HG02852 (cell line): ENCODE results near the gene SLC17A7.

Source experiments
- ATAC-seq: cut with Tn5 transposase; IDR thresholded peaks from one replicate; pipeline ENCODE4 v1.9.1; 2021; ENCODE audit warnings: mild to moderate bottlenecking, moderate library complexity; ENCODE audit not compliant: unreplicated experiment

The SLC17A7 gene

GRCh38 chr19:49428547-49429451 is 12.5 kb downstream of the SLC17A7 start:
- ATAC-seq: no peak

- ATAC-seq: no peak
Measured at GRCh38 chr19:49427855-49428546, 13.3 kb downstream of the SLC17A7 start.

- ATAC-seq: no peak
Measured at GRCh38 chr19:49427339-49427738, 14.0 kb downstream of the SLC17A7 start.

GRCh38 chr19:49425922-49426592 is 15.3 kb downstream of the SLC17A7 start:
- no peak for ATAC-seq

- no peak for ATAC-seq
Measured at GRCh38 chr19:49425178-49425577, 16.1 kb downstream of the SLC17A7 start, which contains the start of gene GFY. Gene GFY, plus strand, starts transcription at chr19:49425388. Its CDS starts 1,043 bp downstream, at chr19:49426431.

GRCh38 chr19:49423985-49424303 is 17.4 kb downstream of the SLC17A7 start:
- ATAC-seq: no peak

DNA sequence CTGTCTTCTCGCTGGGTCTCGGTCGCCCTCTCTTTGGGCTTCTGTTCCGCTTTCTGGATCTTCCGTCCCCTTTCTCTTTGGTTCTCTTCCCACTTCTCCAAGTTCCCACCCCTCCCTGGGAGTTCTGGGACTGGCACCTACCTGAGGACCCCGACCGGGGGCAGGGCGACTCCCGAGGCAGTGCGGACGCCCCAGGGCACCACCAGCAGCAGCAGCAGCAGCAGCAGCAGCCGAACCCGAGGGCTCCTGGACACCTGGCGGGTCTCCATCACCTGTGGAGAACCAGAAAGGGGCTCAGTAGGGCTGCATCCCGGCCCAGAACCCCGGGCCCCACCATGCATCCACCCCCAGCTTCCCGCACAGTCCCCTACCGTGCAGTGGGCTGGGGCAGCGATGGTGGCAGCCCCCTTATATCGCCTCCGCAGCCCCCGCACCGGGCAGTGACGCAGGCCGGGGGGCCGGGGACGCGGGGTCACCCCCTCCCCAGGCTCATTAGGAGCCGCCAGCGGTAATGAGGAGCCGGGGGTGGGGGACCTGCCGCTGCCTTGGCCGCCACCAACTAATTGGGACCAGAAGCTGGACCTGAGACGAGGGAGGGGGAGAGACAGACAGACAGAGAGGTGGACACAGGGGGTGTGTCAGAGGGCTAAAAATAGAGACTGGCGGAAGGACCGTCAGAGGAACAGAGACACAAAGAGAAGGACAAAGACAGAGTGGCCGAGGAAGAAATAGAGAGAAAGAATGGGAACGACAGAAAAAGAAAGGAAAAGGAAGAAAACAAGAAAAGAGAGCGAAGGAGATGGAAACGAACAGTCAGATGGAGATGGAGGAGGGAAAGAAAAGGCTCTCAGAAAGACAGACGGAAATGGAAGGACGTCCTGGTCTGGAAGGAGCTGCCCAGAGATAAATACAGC is 18.0 kb downstream of the SLC17A7 start, which contains the start of gene PTH2:
TSS of gene PTH2 (minus strand) at position 371 of the 914 bp plus-strand sequence. CDS start at position 269, 102 bp downstream.
- no peak for ATAC-seq

GRCh38 chr19:49422407-49423070 is 18.8 kb downstream of the SLC17A7 start:
- ATAC-seq: no peak

GRCh38 chr19:49421878-49422202 is 19.5 kb downstream of the SLC17A7 start:
- no peak for ATAC-seq

DNA sequence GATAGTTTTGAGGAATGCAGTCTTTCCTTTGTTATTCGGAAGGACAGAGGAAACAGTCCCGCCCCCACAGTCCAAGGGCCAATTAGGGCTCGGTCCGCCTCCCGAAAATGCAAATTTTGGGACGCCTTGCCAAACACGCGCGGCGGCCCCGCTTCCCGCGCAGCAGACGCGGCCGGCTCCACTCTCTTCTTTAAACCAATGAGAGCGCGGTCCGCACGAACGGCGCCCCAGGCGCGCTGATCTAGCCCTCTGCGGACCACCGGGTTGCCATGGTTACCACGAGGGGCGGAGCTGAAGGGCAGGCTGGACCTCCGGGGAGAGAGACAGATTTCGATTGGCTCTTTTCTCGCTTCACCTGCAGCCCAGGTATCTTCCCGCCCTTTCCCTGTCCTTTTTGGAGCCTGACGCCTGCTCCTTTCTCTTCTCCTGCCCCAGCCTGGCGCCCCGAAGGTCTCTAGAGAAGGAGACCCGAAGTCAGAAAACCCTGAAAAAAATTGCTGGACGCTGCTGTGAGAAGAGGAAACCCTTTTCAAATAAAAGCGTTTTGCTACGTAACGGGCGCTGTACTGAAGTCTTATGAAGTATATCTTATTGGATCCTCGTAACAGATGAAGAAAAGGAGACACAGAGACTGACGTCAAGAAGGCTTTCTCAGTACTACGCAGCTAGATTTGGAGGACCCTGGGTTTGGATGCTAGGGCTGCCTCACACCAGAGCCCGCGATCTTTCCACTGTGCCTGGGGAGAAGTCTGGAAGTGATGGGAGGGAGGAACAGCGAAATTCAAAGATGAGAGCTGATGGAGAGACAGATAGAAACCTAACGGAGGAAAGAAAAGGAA is 20.1 kb downstream of the SLC17A7 start:
- ATAC-seq: no peak

- no peak for ATAC-seq
Measured at GRCh38 chr19:49420227-49420626, 21.1 kb downstream of the SLC17A7 start.

- ATAC-seq: no peak
Measured at GRCh38 chr19:49419173-49419572, 22.2 kb downstream of the SLC17A7 start.

GRCh38 chr19:49418511-49418910 is 22.8 kb downstream of the SLC17A7 start:
- ATAC-seq: no peak

GRCh38 chr19:49417088-49417487 is 24.2 kb downstream of the SLC17A7 start:
- ATAC-seq: no peak

GRCh38 chr19:49415810-49416200 is 25.5 kb downstream of the SLC17A7 start:
- ATAC-seq: no peak

DNA sequence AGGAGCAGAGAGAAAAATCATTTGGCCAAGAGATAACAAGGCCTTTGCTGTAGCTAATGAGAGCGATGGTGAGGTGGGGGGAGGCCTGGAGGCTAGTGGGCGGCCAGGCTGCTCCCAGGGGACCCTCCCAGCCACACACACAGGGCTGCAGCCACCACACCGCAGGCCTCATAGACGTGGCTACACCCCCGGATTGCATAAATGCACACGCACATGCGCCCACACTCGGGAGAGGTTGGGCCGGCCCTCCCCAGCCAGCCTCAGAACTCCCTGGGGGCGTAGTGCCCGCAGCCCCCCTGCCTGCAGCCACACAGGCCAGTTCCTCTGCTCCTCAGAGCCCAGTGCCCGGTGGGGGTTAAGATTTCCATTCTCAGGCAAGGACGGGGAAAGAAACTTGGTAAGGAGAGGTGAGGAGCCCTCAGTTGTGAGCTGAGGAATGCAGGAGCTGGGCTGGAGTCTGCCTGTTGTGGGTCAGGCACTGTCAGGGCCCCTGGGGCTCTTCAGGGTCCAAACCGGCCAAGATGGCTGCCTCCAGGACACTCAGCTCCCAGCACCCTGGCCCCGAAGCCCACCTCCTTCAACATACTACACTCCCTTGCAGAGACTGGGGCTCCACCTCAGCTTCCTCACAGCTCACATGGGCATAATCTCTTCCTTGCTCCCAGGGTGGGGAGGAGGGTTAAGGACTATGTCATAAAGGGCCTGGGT is 26.1 kb downstream of the SLC17A7 start:
- ATAC-seq: no peak

GRCh38 chr19:49414256-49414655 is 27.1 kb downstream of the SLC17A7 start:
- no peak for ATAC-seq

GRCh38 chr19:49413348-49413747 is 28.0 kb downstream of the SLC17A7 start:
- ATAC-seq: no peak
